Body of pancreas (tissue), 4 donors: ENCODE data around the gene SNRPB2. TPM values are rescaled to one million over a fixed set of nuclear protein-coding genes. Genes with fewer than 3 reads are reported as not detected.

ENCODE experiments used
- ATAC-seq: fragments of 150-250 bp; one replicate; pipeline ENCODE4 v1.9.1; 2016
- DNase-seq, 4 donors: peaks; one replicate each; pipeline ENCODE4 v3.0.0-alpha.2; 2019
- H3K27ac ChIP-seq, 4 donors: fragments of 200-600 bp; sonication (generic); 1 replicate in 3 of 4; 2 replicates in 1 of 4; pipeline versions ENCODE4 v1.5.1 to v1.6.1; 2016 to 2019; ENCODE audit warnings: mild to moderate bottlenecking in 1 of 4, mixed read lengths in 1 of 4, moderate library complexity in 1 of 4
- H3K27me3 ChIP-seq, 2 donors: fragments of 200-600 bp; sonication (generic); one replicate each; pipeline ENCODE4 v1.6.0; 2016; ENCODE audit warnings: mild to moderate bottlenecking in 1 of 2
- H3K36me3 ChIP-seq, 2 donors: fragments of 200-600 bp; sonication (generic); replicated peaks in 1 of 2; 2 replicates each; pipeline ENCODE4 v1.5.1; 2016; ENCODE audit warnings: low read depth in 2 of 2; ENCODE audit not compliant: insufficient read depth in 1 of 2
- H3K4me1 ChIP-seq: fragments of 200-600 bp; sonication (generic); one replicate; pipeline ENCODE4 v1.6.0; 2016
- H3K4me3 ChIP-seq, 2 donors: fragments of 200-600 bp; sonication (generic); 1 replicate in 1 of 2; 2 replicates in 1 of 2; pipeline ENCODE4 v1.5.1; 2016 to 2019
- H3K9me3 ChIP-seq, 3 donors: fragments of 200-600 bp; sonication (generic); 1 replicate in 2 of 3; 2 replicates in 1 of 3; pipeline ENCODE4 v1.5.1; 2016
- POLR2A ChIP-seq, 3 donors: fragments of 450-650 bp; IDR thresholded peaks; one replicate each; pipeline ENCODE4 v1.6.1; 2016; ENCODE audit warnings: antibody characterized with exemption in 3 of 3, mild to moderate bottlenecking in 2 of 3
- WGBS, 2 donors: methylation state at CpG; one replicate each; pipeline ENCODE4 v1.1.5; 2017; 5-methylcytosine and 5-hydroxymethylcytosine counted together
- intact Hi-C: fragments of 100-400 bp; cut with DNase I; formaldehyde crosslinking; loops from one replicate; pipeline ENCODE4 v1.15.1; 2023
- total RNA-seq, 2 donors: library from RNA; depleted of rRNA; stranded (reverse); fragments of >200 nt; gene quantifications; one replicate each; pipeline ENCODE4 v1.1.0, GENCODE V29; 2016
- TF ChIP-seq, protein P1 (sequence below), 7 experiments: fragments of 450-650 bp in 4 of 7; fragments of 200-600 bp in 3 of 7; sonication (generic) in 3 of 7; IDR thresholded peaks; one replicate each; pipeline ENCODE4 v1.5.1; 2016 to 2019; ENCODE audit warnings: antibody characterized with exemption in 7 of 7

The SNRPB2 gene
- total RNA-seq, 2 donors from 2014 or later, result 9.9 TPM

- no peak for DNase-seq
- Histone ChIP-seq H3K4me3 (no peak overlapping the region), H3K27ac (no peak overlapping the region), H3K4me1 (no peaks in the 10 kb centered on the region), H3K9me3 (no peaks in the 10 kb centered on the region), H3K27me3 (no peaks in the 10 kb centered on the region), H3K36me3 (peaks cover 0 to 14% of the 10 kb centered on the region in 2 donors)
- 80 to 84% methylated on average over 6 of the region's 6 CpGs for WGBS, 2 donors
- no peak for ATAC-seq
- TF ChIP-seq, protein P1, sequence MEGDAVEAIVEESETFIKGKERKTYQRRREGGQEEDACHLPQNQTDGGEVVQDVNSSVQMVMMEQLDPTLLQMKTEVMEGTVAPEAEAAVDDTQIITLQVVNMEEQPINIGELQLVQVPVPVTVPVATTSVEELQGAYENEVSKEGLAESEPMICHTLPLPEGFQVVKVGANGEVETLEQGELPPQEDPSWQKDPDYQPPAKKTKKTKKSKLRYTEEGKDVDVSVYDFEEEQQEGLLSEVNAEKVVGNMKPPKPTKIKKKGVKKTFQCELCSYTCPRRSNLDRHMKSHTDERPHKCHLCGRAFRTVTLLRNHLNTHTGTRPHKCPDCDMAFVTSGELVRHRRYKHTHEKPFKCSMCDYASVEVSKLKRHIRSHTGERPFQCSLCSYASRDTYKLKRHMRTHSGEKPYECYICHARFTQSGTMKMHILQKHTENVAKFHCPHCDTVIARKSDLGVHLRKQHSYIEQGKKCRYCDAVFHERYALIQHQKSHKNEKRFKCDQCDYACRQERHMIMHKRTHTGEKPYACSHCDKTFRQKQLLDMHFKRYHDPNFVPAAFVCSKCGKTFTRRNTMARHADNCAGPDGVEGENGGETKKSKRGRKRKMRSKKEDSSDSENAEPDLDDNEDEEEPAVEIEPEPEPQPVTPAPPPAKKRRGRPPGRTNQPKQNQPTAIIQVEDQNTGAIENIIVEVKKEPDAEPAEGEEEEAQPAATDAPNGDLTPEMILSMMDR (IDR thresholded peaks at IDR 0.05), result no peak
- no peak for TF ChIP-seq POLR2A (IDR thresholded peaks at IDR 0.05)
- intact Hi-C loops, result no loop called here
Observed at GRCh38 chr20:16740365-16741072, 10.7 kb downstream of the SNRPB2 start.

DNA sequence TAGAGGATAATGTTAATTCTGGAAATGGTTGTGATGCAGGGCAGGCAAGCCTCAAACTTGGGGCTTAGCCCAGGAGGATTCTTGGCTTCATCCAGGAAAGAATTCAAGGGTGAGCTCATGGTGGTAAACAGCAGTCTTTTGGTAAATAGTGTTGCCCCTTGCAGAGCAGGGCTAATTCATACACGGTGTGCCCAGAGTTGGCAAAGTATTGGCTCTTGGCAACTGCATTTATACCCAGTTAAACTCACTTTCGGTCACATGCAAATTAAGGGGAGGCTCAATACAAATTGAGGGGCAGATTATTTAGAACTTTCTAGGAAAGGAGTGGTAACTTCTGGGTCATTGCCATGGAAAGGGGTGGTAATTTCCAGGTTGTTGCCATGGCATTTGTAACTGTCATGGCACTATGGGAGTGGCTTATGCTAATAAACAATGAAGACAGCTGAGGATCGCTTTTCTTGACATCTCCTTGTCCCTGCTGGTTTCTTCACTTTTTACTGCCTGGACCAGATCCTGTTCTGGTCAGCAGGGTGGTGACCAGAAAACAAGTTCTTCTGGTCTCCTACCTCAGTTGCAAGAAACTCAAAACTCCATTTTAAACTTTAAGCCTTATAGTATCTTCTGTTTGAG is 14.5 kb downstream of the SNRPB2 start:
- intact Hi-C loops, result no loop called here
- 56 to 69% methylated on average over 3 of the region's 3 CpGs for WGBS, 2 donors
- TF ChIP-seq, protein P1 (IDR thresholded peaks at IDR 0.05), result no peak
- TF ChIP-seq POLR2A (IDR thresholded peaks at IDR 0.05), result no peak

GRCh38 chr20:16745204-16745603 is 15.4 kb downstream of the SNRPB2 start:
- DNase-seq (no peak), ATAC-seq (no peak)
- Histone ChIP-seq H3K27ac (no peak overlapping the region), H3K36me3 (peaks cover 0 to 6% of the 10 kb centered on the region in 2 donors), H3K27me3 (no peaks in the 10 kb centered on the region), H3K4me1 (no peaks in the 10 kb centered on the region), H3K4me3 (no peak overlapping the region), H3K9me3 (no peaks in the 10 kb centered on the region)
- WGBS, 2 donors, result 48 to 60% methylated on average over 5 of the region's 5 CpGs
- intact Hi-C loops, result no loop called here
- TF ChIP-seq, protein P1 (IDR thresholded peaks at IDR 0.05), result no peak
- TF ChIP-seq POLR2A (IDR thresholded peaks at IDR 0.05), result no peak

More for the DNA sequence above, 14.5 kb downstream of the SNRPB2 start:
- Histone ChIP-seq H3K9me3 (no peaks in the 10 kb centered on the region), H3K4me3 (no peak overlapping the region), H3K27ac (no peak overlapping the region), H3K4me1 (no peaks in the 10 kb centered on the region), H3K36me3 (peaks cover 0 to 10% of the 10 kb centered on the region in 2 donors), H3K27me3 (no peaks in the 10 kb centered on the region)
- no peak for ATAC-seq
- no peak for DNase-seq

- ATAC-seq (no peak), DNase-seq (no peak)
- intact Hi-C loops, result no loop called here
- no peaks in the 10 kb centered on the region for H3K4me1 ChIP-seq
- TF ChIP-seq, protein P1 (IDR thresholded peaks at IDR 0.05), result no peak
- no peak for TF ChIP-seq POLR2A (IDR thresholded peaks at IDR 0.05)
- H3K4me3 ChIP-seq, result no peak overlapping the region
- no peaks in the 10 kb centered on the region for H3K36me3 ChIP-seq
- H3K27ac ChIP-seq, result no peak overlapping the region
- no peaks in the 10 kb centered on the region for H3K27me3 ChIP-seq
- WGBS, 2 donors, result 18 to 41% methylated on average over 3 of the region's 3 CpGs
- H3K9me3 ChIP-seq, result no peaks in the 10 kb centered on the region
Observed at GRCh38 chr20:16747291-16747811, 17.5 kb downstream of the SNRPB2 start.
